Mucosa of rectum (tissue), 2 donors: Measurements from ENCODE around the gene LURAP1L.
"Not testable (repeated sequence)": the region's sequence is repeated elsewhere in the genome, so short reads cannot be mapped to it uniquely, and the experiment has no call there.

Experiments used
- H3K27ac ChIP-seq, 2 donors: one replicate each; pipeline ENCODE4 v1.7.0; 2013; ENCODE audit warnings: inconsistent platforms in 2 of 2, low read depth in 2 of 2, low read length in 2 of 2
- H3K27me3 ChIP-seq, 2 donors: one replicate each; pipeline ENCODE4 v1.7.0; 2013; ENCODE audit warnings: low read length in 2 of 2; ENCODE audit not compliant: control insufficient read depth in 2 of 2, insufficient read depth in 2 of 2
- H3K36me3 ChIP-seq, 2 donors: one replicate each; pipeline ENCODE4 v1.7.0; 2013; ENCODE audit warnings: low read length in 2 of 2; ENCODE audit not compliant: control insufficient read depth in 2 of 2, insufficient read depth in 2 of 2
- H3K4me1 ChIP-seq, 2 donors: one replicate each; pipeline ENCODE4 v1.7.0; 2013; ENCODE audit warnings: low read length in 2 of 2, mild to moderate bottlenecking in 1 of 2; ENCODE audit not compliant: control insufficient read depth in 2 of 2, insufficient read depth in 2 of 2
- H3K4me3 ChIP-seq, 2 donors: one replicate each; pipeline ENCODE4 v1.7.0; 2013; ENCODE audit warnings: low read length in 2 of 2
- H3K9ac ChIP-seq, 2 donors: one replicate each; pipeline ENCODE4 v1.7.0; 2013; ENCODE audit warnings: low read length in 2 of 2, low read depth in 1 of 2, mild to moderate bottlenecking in 1 of 2
- H3K9me3 ChIP-seq, 2 donors: one replicate each; pipeline ENCODE4 v1.7.0; 2013; ENCODE audit warnings: low read length in 2 of 2; ENCODE audit not compliant: control insufficient read depth in 2 of 2
- donor health status: healthy.
- donor health status: Normal muscosa, but diverticular disease.

Gene LURAP1L

DNA sequence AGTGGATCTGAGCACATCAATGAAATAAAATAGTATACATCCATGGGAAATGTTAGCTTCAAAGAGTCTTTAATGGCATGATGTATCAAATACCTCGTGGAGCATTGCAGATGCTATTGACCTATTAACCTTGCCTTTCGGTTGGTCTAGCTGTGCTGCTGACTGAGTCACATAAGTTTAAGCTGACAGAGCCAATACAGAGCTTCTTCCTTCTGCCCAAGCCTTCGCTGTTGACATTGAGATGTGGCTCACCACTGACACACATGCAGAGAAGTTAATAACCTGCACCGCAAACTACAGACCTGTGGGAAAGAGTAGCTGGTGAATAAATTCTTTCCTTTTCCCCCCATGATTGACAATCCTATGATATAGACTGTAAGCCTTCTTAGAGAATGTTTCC lies 78.2 kb downstream of the LURAP1L start:
- no peak overlapping the region for H3K27ac ChIP-seq
- H3K27me3 ChIP-seq, result no peaks in the 10 kb centered on the region
- H3K9ac ChIP-seq, result no peak overlapping the region
- H3K4me3 ChIP-seq, result no peak overlapping the region
- H3K36me3 ChIP-seq, result no peaks in the 10 kb centered on the region
- H3K4me1 ChIP-seq, result peaks cover 0 to 23% of the 10 kb centered on the region in 2 donors
- no peaks in the 10 kb centered on the region for H3K9me3 ChIP-seq

- no peaks in the 10 kb centered on the region for H3K9me3 ChIP-seq
- H3K27me3 ChIP-seq, result no peaks in the 10 kb centered on the region
- peak overlapping the region in 1 of 2 donors; percentile 57 for H3K27ac ChIP-seq
- H3K4me1 ChIP-seq, result peaks cover 0 to 23% of the 10 kb centered on the region in 2 donors
- H3K4me3 ChIP-seq, result peak overlapping the region in 1 of 2 donors; percentile 11
- no peaks in the 10 kb centered on the region for H3K36me3 ChIP-seq
- no peak overlapping the region for H3K9ac ChIP-seq
Observed at GRCh38 chr9:12854221-12854620, 79.4 kb downstream of the LURAP1L start.

- no peak overlapping the region for H3K27ac ChIP-seq
- no peaks in the 10 kb centered on the region for H3K36me3 ChIP-seq
- no peak overlapping the region for H3K4me3 ChIP-seq
- peaks cover 0 to 23% of the 10 kb centered on the region in 2 donors for H3K4me1 ChIP-seq
- H3K9ac ChIP-seq, result no peak overlapping the region
- no peaks in the 10 kb centered on the region for H3K9me3 ChIP-seq
- no peaks in the 10 kb centered on the region for H3K27me3 ChIP-seq
Observed at GRCh38 chr9:12855066-12855465, 80.2 kb downstream of the LURAP1L start.

DNA sequence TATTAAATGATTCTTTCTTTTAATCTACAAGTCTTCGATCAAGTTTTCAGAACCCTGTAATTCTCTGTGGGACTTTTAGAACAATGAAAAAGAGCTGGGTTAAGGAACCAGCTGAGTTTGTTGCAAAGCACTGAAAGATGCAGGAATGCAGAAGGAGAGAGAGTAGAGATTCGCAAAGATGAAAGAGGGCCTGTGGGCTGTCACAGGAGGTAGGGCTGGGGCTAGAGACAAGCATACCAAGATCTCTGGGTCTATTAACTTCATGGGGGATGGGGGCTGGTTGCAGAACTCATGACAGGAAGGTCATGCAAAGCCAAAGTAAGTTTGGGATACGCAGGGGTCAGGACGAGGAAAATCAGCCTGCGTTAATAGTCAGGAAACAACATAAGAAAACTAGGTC lies 81.8 kb downstream of the LURAP1L start:
- no peaks in the 10 kb centered on the region for H3K9me3 ChIP-seq
- peaks cover 4 to 27% of the 10 kb centered on the region in 2 donors for H3K4me1 ChIP-seq
- no peak overlapping the region for H3K27ac ChIP-seq
- no peaks in the 10 kb centered on the region for H3K36me3 ChIP-seq
- H3K4me3 ChIP-seq, result no peak overlapping the region
- H3K9ac ChIP-seq, result no peak overlapping the region
- no peaks in the 10 kb centered on the region for H3K27me3 ChIP-seq

DNA sequence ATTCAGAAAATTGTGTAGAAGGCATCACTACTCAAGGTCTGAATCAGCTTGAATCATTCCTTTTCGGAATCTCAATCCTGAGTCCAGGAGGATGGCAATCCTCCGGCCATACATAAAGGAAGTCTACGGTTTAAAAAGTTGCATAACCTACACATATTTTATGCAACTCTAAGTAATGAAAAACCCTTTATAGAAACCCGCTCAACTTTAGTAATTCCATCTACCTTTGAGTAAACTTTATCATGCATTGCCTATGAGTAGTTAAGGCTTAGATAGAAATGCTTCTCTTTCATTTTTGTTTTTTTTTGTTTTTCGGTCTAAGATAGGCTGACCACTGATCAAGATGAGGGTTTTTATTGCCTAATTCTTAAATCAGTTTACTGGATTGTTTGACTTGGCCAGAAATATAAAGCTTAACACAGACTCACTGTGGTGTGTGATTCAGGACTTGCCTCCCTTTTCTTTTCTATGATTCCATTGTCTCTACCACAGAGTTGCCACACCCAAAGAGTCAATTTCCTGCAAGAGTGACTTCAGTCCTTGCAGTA lies 85.0 kb downstream of the LURAP1L start:
- H3K4me1 ChIP-seq, result peaks cover 4 to 6% of the 10 kb centered on the region in 2 donors
- peak overlapping the region in 1 of 2 donors; percentile 16 for H3K4me3 ChIP-seq
- no peak overlapping the region for H3K9ac ChIP-seq
- no peaks in the 10 kb centered on the region for H3K9me3 ChIP-seq
- H3K27ac ChIP-seq, result peak overlapping the region; percentile 52 to 74
- no peaks in the 10 kb centered on the region for H3K36me3 ChIP-seq
- no peaks in the 10 kb centered on the region for H3K27me3 ChIP-seq

GRCh38 chr9:12860998-12861397 lies 86.2 kb downstream of the LURAP1L start:
- H3K9ac ChIP-seq, result peak overlapping the region in 1 of 2 donors; percentile 17
- H3K36me3 ChIP-seq, result no peaks in the 10 kb centered on the region
- peak overlapping the region; percentile 72 to 74 for H3K27ac ChIP-seq
- H3K4me1 ChIP-seq, result peaks cover 4 to 6% of the 10 kb centered on the region in 2 donors
- no peaks in the 10 kb centered on the region for H3K27me3 ChIP-seq
- H3K9me3 ChIP-seq, result no peaks in the 10 kb centered on the region
- no peak overlapping the region for H3K4me3 ChIP-seq

GRCh38 chr9:12862611-12863410 lies 88.0 kb downstream of the LURAP1L start:
- Histone ChIP-seq H3K9ac (no peak overlapping the region), H3K27ac (no peak overlapping the region), H3K4me3 (no peak overlapping the region), H3K27me3 (no peaks in the 10 kb centered on the region), H3K4me1 (peaks cover 4 to 6% of the 10 kb centered on the region in 2 donors), H3K9me3 (no peaks in the 10 kb centered on the region), H3K36me3 (no peaks in the 10 kb centered on the region)

DNA sequence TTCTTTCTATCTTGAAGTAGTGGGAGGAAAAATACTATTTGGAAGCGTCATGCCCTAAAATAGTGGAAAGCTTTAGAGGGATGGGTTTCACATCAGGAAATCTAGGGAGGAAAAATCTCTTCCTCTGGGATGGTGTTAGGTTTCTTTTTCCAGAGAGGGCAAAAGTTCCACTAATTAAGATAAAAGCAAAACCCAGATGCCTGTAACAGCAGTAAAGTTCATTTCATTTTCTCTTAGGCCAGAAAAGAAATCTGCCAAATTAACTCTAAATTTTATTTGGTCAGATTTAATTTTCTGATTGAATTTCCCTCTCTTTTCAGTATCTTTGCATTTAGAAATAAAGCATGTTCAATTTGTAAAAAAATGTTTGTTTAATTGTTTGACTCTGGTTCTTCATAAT lies 88.8 kb downstream of the LURAP1L start:
- H3K27me3 ChIP-seq, result no peaks in the 10 kb centered on the region
- no peaks in the 10 kb centered on the region for H3K9me3 ChIP-seq
- H3K4me1 ChIP-seq, result peaks cover 4 to 6% of the 10 kb centered on the region in 2 donors
- no peaks in the 10 kb centered on the region for H3K36me3 ChIP-seq
- H3K4me3 ChIP-seq, result no peak overlapping the region
- H3K27ac ChIP-seq, result no peak overlapping the region
- H3K9ac ChIP-seq, result no peak overlapping the region

DNA sequence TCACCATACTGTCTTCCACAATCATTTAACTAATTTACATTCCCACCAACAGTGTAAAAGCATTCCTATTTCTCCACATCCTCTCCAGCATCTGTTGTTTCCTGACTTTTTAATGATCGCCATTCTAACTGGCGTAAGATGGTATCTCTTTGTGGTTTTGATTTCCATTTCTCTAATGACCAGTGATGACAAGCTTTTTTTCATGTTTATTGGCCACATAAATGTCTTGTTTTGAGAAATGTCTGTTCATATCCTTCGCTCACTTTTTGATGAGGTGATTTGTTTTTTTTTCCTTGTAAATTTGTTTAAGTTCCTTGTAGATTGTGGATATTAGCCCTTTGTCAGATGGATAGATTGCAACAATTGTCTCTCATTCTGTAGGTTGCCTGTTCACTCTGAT lies 90.6 kb downstream of the LURAP1L start:
- H3K36me3 ChIP-seq, H3K9ac ChIP-seq, H3K27me3 ChIP-seq, H3K9me3 ChIP-seq, H3K27ac ChIP-seq, H3K4me3 ChIP-seq, H3K4me1 ChIP-seq: not testable (repeated sequence)
